PC-3 (cell line): ENCODE data around the gene TANGO2.

Experiments
- EZH2 ChIP-seq: fragments of 300-600 bp; sonication (generic); IDR thresholded peaks from one replicate; pipeline ENCODE4 v1.6.1; 2017; ENCODE audit warnings: antibody characterized with exemption, mild to moderate bottlenecking, low read length; ENCODE audit not compliant: unreplicated experiment
- EZH2phosphoT487 ChIP-seq: fragments of 300-600 bp; sonication (generic); IDR thresholded peaks from 2 replicates; pipeline ENCODE4 v1.6.1; 2018; ENCODE audit warnings: mild to moderate bottlenecking, antibody characterized with exemption, low read length, borderline replicate concordance
- TF ChIP-seq, protein P1 (sequence below): fragments of 300-600 bp; sonication (generic); conservative IDR thresholded peaks from 2 replicates; pipeline ENCODE4 v1.5.1; 2017; ENCODE audit warnings: antibody characterized with exemption, low read depth, mild to moderate bottlenecking, low read length

DNA sequence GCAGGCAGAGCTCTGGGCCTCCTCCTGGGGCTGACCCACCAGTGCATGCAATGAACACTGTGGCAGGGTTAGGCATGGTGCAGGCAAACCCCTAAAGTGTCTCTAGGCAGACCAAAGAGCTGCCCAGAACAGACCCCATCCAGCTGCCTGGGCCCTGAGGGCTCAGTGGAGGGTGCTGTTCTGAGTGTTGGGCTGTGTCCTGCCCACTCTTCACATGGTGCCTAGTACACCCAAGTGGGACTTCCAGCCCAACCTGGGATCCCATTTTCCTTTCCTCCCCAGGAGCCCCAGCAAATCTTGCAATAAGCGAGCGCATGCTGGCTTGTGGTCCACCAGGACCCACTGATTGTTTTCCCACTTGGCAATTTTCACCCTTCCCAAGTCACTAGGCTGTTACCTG is 30.7 kb upstream of the TANGO2 start:
- TF ChIP-seq, protein P1, sequence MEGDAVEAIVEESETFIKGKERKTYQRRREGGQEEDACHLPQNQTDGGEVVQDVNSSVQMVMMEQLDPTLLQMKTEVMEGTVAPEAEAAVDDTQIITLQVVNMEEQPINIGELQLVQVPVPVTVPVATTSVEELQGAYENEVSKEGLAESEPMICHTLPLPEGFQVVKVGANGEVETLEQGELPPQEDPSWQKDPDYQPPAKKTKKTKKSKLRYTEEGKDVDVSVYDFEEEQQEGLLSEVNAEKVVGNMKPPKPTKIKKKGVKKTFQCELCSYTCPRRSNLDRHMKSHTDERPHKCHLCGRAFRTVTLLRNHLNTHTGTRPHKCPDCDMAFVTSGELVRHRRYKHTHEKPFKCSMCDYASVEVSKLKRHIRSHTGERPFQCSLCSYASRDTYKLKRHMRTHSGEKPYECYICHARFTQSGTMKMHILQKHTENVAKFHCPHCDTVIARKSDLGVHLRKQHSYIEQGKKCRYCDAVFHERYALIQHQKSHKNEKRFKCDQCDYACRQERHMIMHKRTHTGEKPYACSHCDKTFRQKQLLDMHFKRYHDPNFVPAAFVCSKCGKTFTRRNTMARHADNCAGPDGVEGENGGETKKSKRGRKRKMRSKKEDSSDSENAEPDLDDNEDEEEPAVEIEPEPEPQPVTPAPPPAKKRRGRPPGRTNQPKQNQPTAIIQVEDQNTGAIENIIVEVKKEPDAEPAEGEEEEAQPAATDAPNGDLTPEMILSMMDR: no peak
- TF ChIP-seq EZH2: no peak
- TF ChIP-seq EZH2phosphoT487: no peak
